HCT116 (cell line): ENCODE results near the gene QRSL1. TPM values are rescaled to one million over a fixed set of nuclear protein-coding genes. Genes with fewer than 3 reads are reported as not detected.

ENCODE experiments used
- ATAC-seq: fragments of 200-7000 bp; cut with Tn5 transposase; 2 replicates; pipeline ENCODE4 v1.9.1; 2020; ENCODE audit warnings: mild to moderate bottlenecking, moderate library complexity
- BruUV-seq: library from RNA; stranded (reverse); fragments of 400-500 nt; replicated peaks from 2 replicates; lab custom pipeline; 2021; lab: Mats Ljungman, UMichigan
- CTCF ChIA-PET: fragments of 300-600 bp; sonication (Branson Sonifier 250); formaldehyde crosslinking; loops from one replicate; lab custom pipeline; 2021; ENCODE audit warnings: antibody characterized with exemption; lab: Charles Lee
- POLR2A ChIA-PET: fragments of 300-600, 350-600 bp; sonication (Branson Sonifier 250); formaldehyde crosslinking; loops from one replicate; lab custom pipeline; 2021; ENCODE audit warnings: antibody characterized with exemption; lab: Charles Lee
- RAD21 ChIA-PET, 2 experiments: fragments of 300-600 bp; sonication (Branson Sonifier 250); formaldehyde crosslinking; loops; one replicate each; lab custom pipeline; 2023; ENCODE audit warnings: low total read pairs in 2 of 2; ENCODE audit not compliant: uncharacterized antibody in 2 of 2, unreplicated experiment in 2 of 2, low non-redundant PET in 1 of 2; lab: Charles Lee
- DNase-seq: peaks from one replicate; pipeline ENCODE4 v3.0.0-alpha.2; 2010; ENCODE audit warnings: low read depth, low spot score
- H2AFZ ChIP-seq: fragments of 200-600 bp; shearing (Covaris generic), sonication (generic); 2 replicates; pipeline ENCODE4 v1.6.1; 2017; ENCODE audit warnings: low read depth, mixed run types, mixed read lengths, antibody characterized with exemption, low read length; ENCODE audit not compliant: poor library complexity, severe bottlenecking
- H3K27ac ChIP-seq: 2 replicates; pipeline ENCODE4 v1.5.1; 2012; ENCODE audit warnings: low read depth, low read length
- H3K27me3 ChIP-seq: fragments of 200-600 bp; sonication (generic); 2 replicates; pipeline ENCODE4 v1.6.1; 2016; ENCODE audit warnings: mixed run types, low read length, mixed read lengths; ENCODE audit not compliant: insufficient read depth
- H3K36me3 ChIP-seq, 2 experiments: fragments of 200-500 bp in 1 of 2; fragments of 200-600 bp in 1 of 2; sonication (Bioruptor generic) in 1 of 2; sonication (generic) in 1 of 2; 2 replicates each; pipeline versions ENCODE4 v1.5.1 to v1.6.1; 2014 to 2016; ENCODE audit warnings: low read length in 2 of 2, inconsistent platforms in 1 of 2, mixed read lengths in 1 of 2, mixed run types in 1 of 2; ENCODE audit not compliant: insufficient read depth in 2 of 2, control insufficient read depth in 1 of 2
- H3K4me1 ChIP-seq, 2 experiments: fragments of 200-600 bp in 1 of 2; sonication (generic) in 1 of 2; 2 replicates each; pipeline versions ENCODE4 v1.5.1 to v1.6.1; 2012 to 2017; ENCODE audit warnings: low read length in 2 of 2, inconsistent platforms in 1 of 2, mild to moderate bottlenecking in 1 of 2, mixed read lengths in 1 of 2, mixed run types in 1 of 2, moderate library complexity in 1 of 2; ENCODE audit not compliant: insufficient read depth in 2 of 2, control insufficient read depth in 1 of 2
- H3K4me2 ChIP-seq: fragments of 200-600 bp; sonication (generic); 2 replicates; pipeline ENCODE4 v1.6.1; 2017; ENCODE audit warnings: mixed run types, low read length, mixed read lengths
- H3K4me3 ChIP-seq, 2 experiments: fragments of 200-600 bp in 1 of 2; sonication (generic) in 1 of 2; replicated peaks in 1 of 2; 2 replicates each; pipeline ENCODE4 v1.5.1; 2011 to 2016; ENCODE audit warnings: low read length in 2 of 2, control low read depth in 1 of 2, low read depth in 1 of 2, mild to moderate bottlenecking in 1 of 2, mixed read lengths in 1 of 2, mixed run types in 1 of 2
- H3K79me2 ChIP-seq: fragments of 200-600 bp; sonication (generic); 2 replicates; pipeline ENCODE4 v1.6.1; 2017; ENCODE audit warnings: mild to moderate bottlenecking, mixed run types, low read length, moderate library complexity, mixed read lengths; ENCODE audit not compliant: insufficient read depth
- H3K9ac ChIP-seq: fragments of 200-600 bp; sonication (generic); 2 replicates; pipeline ENCODE4 v1.6.1; 2016; ENCODE audit warnings: low read length, mixed read lengths
- H3K9me2 ChIP-seq: fragments of 200-600 bp; sonication (generic), shearing (Covaris generic); 2 replicates; pipeline ENCODE4 v1.6.1; 2017; ENCODE audit warnings: mixed run types, mild to moderate bottlenecking, moderate library complexity; ENCODE audit not compliant: insufficient read depth
- H3K9me3 ChIP-seq, 2 experiments: fragments of 200-500 bp in 1 of 2; fragments of 200-600 bp in 1 of 2; sonication (Bioruptor generic) in 1 of 2; sonication (generic) in 1 of 2; 2 replicates each; pipeline ENCODE4 v1.6.1; 2014 to 2017; ENCODE audit warnings: low read length in 2 of 2, mixed read lengths in 2 of 2, inconsistent platforms in 1 of 2, low read depth in 1 of 2, mild to moderate bottlenecking in 1 of 2, mixed run types in 1 of 2, moderate library complexity in 1 of 2; ENCODE audit not compliant: control insufficient read depth in 1 of 2, insufficient read depth in 1 of 2
- H4K20me1 ChIP-seq: fragments of 200-600 bp; sonication (generic), shearing (Covaris generic); 2 replicates; pipeline ENCODE4 v1.6.1; 2017; ENCODE audit warnings: mixed run types, mild to moderate bottlenecking, moderate library complexity; ENCODE audit not compliant: insufficient read depth
- CBX3 ChIP-seq: IDR thresholded peaks from 2 replicates; pipeline ENCODE4 v1.6.1; 2012; ENCODE audit warnings: low read depth
- EZH2 ChIP-seq: fragments of 200-600 bp; sonication (generic); IDR thresholded peaks from 2 replicates; pipeline ENCODE4 v1.6.1; 2017; ENCODE audit warnings: antibody characterized with exemption, mixed run types
- EZH2phosphoT487 ChIP-seq: fragments of 200-600 bp; IDR thresholded peaks from 2 replicates; pipeline ENCODE4 v1.6.1; 2018; ENCODE audit warnings: antibody characterized with exemption, borderline replicate concordance
- POLR2A ChIP-seq: IDR thresholded peaks from 2 replicates; pipeline ENCODE4 v1.7.0; 2011; ENCODE audit warnings: borderline replicate concordance; ENCODE audit not compliant: insufficient read depth, insufficient read length; ENCODE audit errors: extremely low read depth
- POLR2AphosphoS5 ChIP-seq: IDR thresholded peaks from 2 replicates; pipeline ENCODE4 v1.6.1; 2011; ENCODE audit warnings: mild to moderate bottlenecking, low read depth, low read length, moderate library complexity
- RAD21 ChIP-seq: IDR thresholded peaks from 2 replicates; pipeline ENCODE4 v1.6.1; 2012; ENCODE audit warnings: low read depth, mild to moderate bottlenecking
- SIN3A ChIP-seq: IDR thresholded peaks from 2 replicates; pipeline ENCODE4 v1.6.1; 2012; ENCODE audit warnings: low read depth
- SRF ChIP-seq: IDR thresholded peaks from 2 replicates; pipeline ENCODE4 v1.6.1; 2012; ENCODE audit warnings: low read depth
- ZBTB33 ChIP-seq: IDR thresholded peaks from 2 replicates; pipeline ENCODE4 v1.6.1; 2011; ENCODE audit warnings: mild to moderate bottlenecking, low read length, moderate library complexity; ENCODE audit not compliant: insufficient replicate concordance; ENCODE audit errors: extremely low read depth
- ZNF274 ChIP-seq: fragments of 200-500 bp; sonication (Bioruptor generic); IDR thresholded peaks from 2 replicates; pipeline ENCODE4 v1.6.1; 2014; ENCODE audit warnings: mild to moderate bottlenecking, low read depth, low read length, inconsistent platforms
- intact Hi-C: fragments of 100-400 bp; cut with micrococcal nuclease; formaldehyde crosslinking; loops from 2 replicates; pipeline ENCODE4 v1.10.0; 2022
- total RNA-seq: library from RNA; stranded (reverse); gene quantifications from one replicate; pipeline ENCODE4 v1.2.1, GENCODE V29; 2021; ENCODE audit not compliant: unreplicated experiment
- TF ChIP-seq, protein P1 (sequence below): IDR thresholded peaks from 2 replicates; pipeline ENCODE4 v1.6.1; 2012

The QRSL1 gene
- total RNA-seq, 1 experiment from 2014 or later, result 16.0 TPM

DNA sequence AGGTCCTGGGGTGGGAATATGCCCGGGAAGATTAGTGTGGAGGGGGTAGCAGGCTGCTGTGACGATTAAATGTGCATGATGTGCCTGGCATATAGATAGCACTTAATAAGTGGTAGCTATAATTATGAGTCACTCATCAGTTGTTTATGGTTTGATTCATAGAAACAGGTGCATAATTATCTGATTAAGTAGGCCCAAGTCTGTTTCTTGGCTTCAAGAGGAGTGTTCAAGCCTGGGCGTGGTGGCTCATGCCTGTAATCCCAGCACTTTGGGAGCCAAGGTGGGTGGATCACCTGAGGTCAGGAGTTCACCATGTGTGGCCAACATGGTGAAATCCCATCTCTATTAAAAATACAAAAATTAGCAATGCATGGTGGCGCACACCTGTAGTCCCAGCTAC is 74.9 kb downstream of the QRSL1 start:
- DNase-seq (no peak), ATAC-seq (no peak)
- H3K9me2 ChIP-seq, result no peaks in the 10 kb centered on the region
- H3K9me3 ChIP-seq, result peaks cover 5 to 6% of the 10 kb centered on the region in 2 experiments; a peak in 2 of 4 replicates
- ChIA-PET CTCF (no interaction called here), RAD21 (no interaction called here), POLR2A (no interaction called here)
- intact Hi-C loops, result no loop called here
- no peak overlapping the region for H3K27ac ChIP-seq
- H3K9ac ChIP-seq, result no peak overlapping the region
- H3K4me3 ChIP-seq, result no peak overlapping the region
- no peak for TF ChIP-seq CBX3
- TF ChIP-seq POLR2AphosphoS5, result no peak
- no peak for TF ChIP-seq EZH2
- TF ChIP-seq, protein P1, sequence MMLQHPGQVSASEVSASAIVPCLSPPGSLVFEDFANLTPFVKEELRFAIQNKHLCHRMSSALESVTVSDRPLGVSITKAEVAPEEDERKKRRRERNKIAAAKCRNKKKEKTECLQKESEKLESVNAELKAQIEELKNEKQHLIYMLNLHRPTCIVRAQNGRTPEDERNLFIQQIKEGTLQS, result no peak
- no peak for TF ChIP-seq RAD21
- no peak for TF ChIP-seq POLR2A
- TF ChIP-seq SIN3A, result no peak
- no peak overlapping the region for H2AFZ ChIP-seq
- H3K79me2 ChIP-seq, result no peaks in the 10 kb centered on the region
- no peaks in the 10 kb centered on the region for H3K27me3 ChIP-seq
- no TSS peak for BruUV-seq
- no peak overlapping the region for H3K4me2 ChIP-seq
- H3K4me1 ChIP-seq, result no peaks in the 10 kb centered on the region
- no peaks in the 10 kb centered on the region for H3K36me3 ChIP-seq
- no peaks in the 10 kb centered on the region for H4K20me1 ChIP-seq

- no TSS peak for BruUV-seq
- no peaks in the 10 kb centered on the region for H3K9me2 ChIP-seq
- TF ChIP-seq ZNF274, result no peak
- TF ChIP-seq ZBTB33, result no peak
- no peak for TF ChIP-seq POLR2A
- TF ChIP-seq SRF, result no peak
- no peak for TF ChIP-seq EZH2phosphoT487
- TF ChIP-seq, all 23 proteins: peak for 0
- intact Hi-C loops, result no loop called here
- no peak for ATAC-seq
- Histone ChIP-seq H3K79me2 (no peaks in the 10 kb centered on the region), H3K9ac (no peak overlapping the region), H3K9me3 (peaks cover 5 to 6% of the 10 kb centered on the region in 2 experiments; a peak in 2 of 4 replicates), H3K4me1 (no peaks in the 10 kb centered on the region), H4K20me1 (no peaks in the 10 kb centered on the region), H3K27ac (no peak overlapping the region), H3K4me3 (no peak overlapping the region), H3K36me3 (no peaks in the 10 kb centered on the region), H3K4me2 (no peak overlapping the region), H3K27me3 (no peaks in the 10 kb centered on the region), H2AFZ (no peak overlapping the region)
- RAD21 ChIA-PET, result no interaction called here
- POLR2A ChIA-PET, result no interaction called here
- CTCF ChIA-PET, result no interaction called here
- DNase-seq, result no peak
These were observed 75.8 kb downstream of the QRSL1 start for GRCh38 chr6:106705156-106705555.
